H1 (cell line): ENCODE results near the gene SPOCK1. TPM values are rescaled to one million over a fixed set of nuclear protein-coding genes. Genes with fewer than 3 reads are reported as not detected.

ENCODE experiments used
- CTCF ChIA-PET: fragments of 300-600 bp; sonication (Branson Sonifier 250); formaldehyde crosslinking; loops from one replicate; lab custom pipeline; 2021; ENCODE audit not compliant: partially characterized antibody; lab: Charles Lee
- POLR2A ChIA-PET: fragments of 300-600 bp; sonication (Branson Sonifier 250); formaldehyde crosslinking; loops from one replicate; lab custom pipeline; 2021; ENCODE audit warnings: inconsistent platforms; ENCODE audit not compliant: partially characterized antibody; lab: Charles Lee
- DNase-seq, 2 experiments: peaks; one replicate each; pipeline versions ENCODE4 v3.0.0 to v3.0.0-alpha.2; 2010 to 2022; ENCODE audit warnings: low spot score in 2 of 2, low read depth in 1 of 2, mixed read lengths in 1 of 2
- FAIRE-seq: peaks from 2 replicates; lab custom pipeline; 2011; peaks lifted over from hg19 to GRCh38; lab: Jason Lieb, UNC
- H2AFZ ChIP-seq: 2 replicates; pipeline ENCODE4 v1.8.1; 2012; ENCODE audit warnings: low read length, inconsistent platforms
- H2AK5ac ChIP-seq: 2 replicates; pipeline ENCODE4 v1.6.1; 2013; ENCODE audit warnings: low read depth, low read length
- H2BK120ac ChIP-seq: replicated peaks from 2 replicates; pipeline ENCODE3; 2013; ENCODE audit warnings: low read depth, low read length, inconsistent platforms
- H2BK12ac ChIP-seq: 2 replicates; pipeline ENCODE4 v1.6.1; 2013; ENCODE audit warnings: low read depth, low read length
- H2BK15ac ChIP-seq: 2 replicates; pipeline ENCODE4 v1.6.1; 2013; ENCODE audit warnings: low read length
- H2BK20ac ChIP-seq: 2 replicates; pipeline ENCODE4 v1.6.1; 2013; ENCODE audit warnings: low read length
- H2BK5ac ChIP-seq: 2 replicates; pipeline ENCODE4 v1.6.1; 2013; ENCODE audit warnings: low read depth, low read length
- H3K14ac ChIP-seq: 2 replicates; pipeline ENCODE4 v1.6.1; 2013; ENCODE audit warnings: inconsistent platforms; ENCODE audit not compliant: insufficient read length
- H3K18ac ChIP-seq: 2 replicates; pipeline ENCODE4 v1.6.1; 2013; ENCODE audit warnings: low read length; ENCODE audit errors: extremely low read depth
- H3K23ac ChIP-seq: 2 replicates; pipeline ENCODE4 v1.6.1; 2013; ENCODE audit warnings: inconsistent platforms; ENCODE audit not compliant: insufficient read length
- H3K23me2 ChIP-seq: 2 replicates; pipeline ENCODE4 v1.6.1; 2013; ENCODE audit warnings: low read depth, low read length
- H3K27ac ChIP-seq: 2 replicates; pipeline ENCODE4 v1.6.1; 2011; ENCODE audit warnings: low read depth, low read length, inconsistent platforms
- H3K27me3 ChIP-seq, 4 experiments: replicated peaks in 1 of 4; 1 replicate in 1 of 4; 2 replicates in 3 of 4; pipeline versions ENCODE4 v1.6.1 to v1.8.1; 2011 to 2013; ENCODE audit warnings: low read length in 3 of 4, mild to moderate bottlenecking in 3 of 4, inconsistent platforms in 2 of 4, mixed read lengths in 2 of 4, moderate library complexity in 1 of 4; ENCODE audit not compliant: control insufficient read depth in 3 of 4, insufficient read depth in 3 of 4; ENCODE audit errors: extremely low read depth in 1 of 4
- H3K36me3 ChIP-seq, 4 experiments: 2 replicates each; pipeline versions ENCODE4 v1.6.1 to v1.8.1; 2011 to 2013; ENCODE audit warnings: mild to moderate bottlenecking in 4 of 4, low read length in 3 of 4, moderate library complexity in 2 of 4, control low read depth in 1 of 4, inconsistent platforms in 1 of 4; ENCODE audit not compliant: insufficient read depth in 4 of 4, control insufficient read depth in 2 of 4
- H3K4ac ChIP-seq: replicated peaks from 2 replicates; pipeline ENCODE3; 2013; ENCODE audit warnings: low read length, low read depth, mixed read lengths, inconsistent platforms; ENCODE audit not compliant: insufficient read length
- H3K4me1 ChIP-seq, 4 experiments: replicated peaks in 1 of 4; 1 replicate in 1 of 4; 2 replicates in 3 of 4; pipeline versions ENCODE4 v1.6.1 to v1.8.1; 2011 to 2013; ENCODE audit warnings: low read length in 3 of 4, inconsistent platforms in 2 of 4, mixed read lengths in 1 of 4; ENCODE audit not compliant: insufficient read depth in 4 of 4, control insufficient read depth in 3 of 4
- H3K4me2 ChIP-seq, 2 experiments: 2 replicates each; pipeline versions ENCODE4 v1.6.1 to v1.8.1; 2011 to 2013; ENCODE audit warnings: low read depth in 2 of 2, low read length in 2 of 2, control low read depth in 1 of 2, inconsistent platforms in 1 of 2, mild to moderate bottlenecking in 1 of 2; ENCODE audit not compliant: insufficient read depth in 1 of 2
- H3K4me3 ChIP-seq, 4 experiments: fragments of 200-600, 300-600 bp in 1 of 4; sonication (generic), shearing (Covaris generic), sonication (Bioruptor Twin) in 1 of 4; 2 replicates each; pipeline versions ENCODE4 v1.5.1 to v1.8.1; 2011 to 2016; ENCODE audit warnings: low read length in 4 of 4, low read depth in 3 of 4, control low read depth in 2 of 4, inconsistent platforms in 2 of 4, mild to moderate bottlenecking in 2 of 4, mixed read lengths in 1 of 4, moderate library complexity in 1 of 4; ENCODE audit not compliant: insufficient read depth in 2 of 4; ENCODE audit errors: extremely low read depth in 1 of 4
- H3K56ac ChIP-seq: replicated peaks from 2 replicates; pipeline ENCODE3; 2013; ENCODE audit warnings: low read depth, mild to moderate bottlenecking, mixed read lengths, low read length, inconsistent platforms; ENCODE audit not compliant: insufficient read length
- H3K79me1 ChIP-seq: 2 replicates; pipeline ENCODE4 v1.6.1; 2013; ENCODE audit warnings: low read depth, low read length, control low read depth
- H3K79me2 ChIP-seq, 2 experiments: 2 replicates each; pipeline versions ENCODE4 v1.6.1 to v1.8.1; 2012 to 2013; ENCODE audit warnings: low read length in 2 of 2, mild to moderate bottlenecking in 2 of 2, inconsistent platforms in 1 of 2; ENCODE audit not compliant: insufficient read depth in 2 of 2, control insufficient read depth in 1 of 2
- H3K9ac ChIP-seq, 4 experiments: replicated peaks in 1 of 4; 1 replicate in 1 of 4; 2 replicates in 3 of 4; pipeline versions ENCODE4 v1.6.1 to v1.8.1; 2011 to 2013; ENCODE audit warnings: low read depth in 3 of 4, low read length in 3 of 4, control low read depth in 2 of 4, mild to moderate bottlenecking in 2 of 4, moderate library complexity in 2 of 4, inconsistent platforms in 1 of 4; ENCODE audit errors: extremely low read depth in 1 of 4
- H3K9me3 ChIP-seq, 2 experiments: 2 replicates each; pipeline versions ENCODE4 v1.6.1 to v1.8.1; 2012 to 2013; ENCODE audit warnings: mild to moderate bottlenecking in 2 of 2, moderate library complexity in 2 of 2, control low read depth in 1 of 2, inconsistent platforms in 1 of 2, low read depth in 1 of 2, low read length in 1 of 2, mixed read lengths in 1 of 2; ENCODE audit not compliant: insufficient read depth in 2 of 2
- H4K20me1 ChIP-seq, 2 experiments: replicated peaks in 1 of 2; 2 replicates each; pipeline versions ENCODE3 to v1.8.1; 2011 to 2013; ENCODE audit warnings: inconsistent platforms in 2 of 2, low read length in 2 of 2, mild to moderate bottlenecking in 1 of 2; ENCODE audit not compliant: insufficient read depth in 2 of 2, control insufficient read depth in 1 of 2
- H4K5ac ChIP-seq: 2 replicates; pipeline ENCODE4 v1.6.1; 2013; ENCODE audit warnings: low read length, low read depth, mixed read lengths, inconsistent platforms; ENCODE audit not compliant: insufficient read length
- H4K8ac ChIP-seq: 2 replicates; pipeline ENCODE4 v1.8.0; 2013; ENCODE audit warnings: mild to moderate bottlenecking, moderate library complexity, low read length, inconsistent platforms; ENCODE audit not compliant: insufficient read depth; ENCODE audit errors: extremely low read depth
- H4K91ac ChIP-seq: replicated peaks from 2 replicates; pipeline ENCODE3; 2013; ENCODE audit warnings: low read length, mixed read lengths, inconsistent platforms; ENCODE audit not compliant: insufficient read length
- ATF3 ChIP-seq: IDR thresholded peaks from 2 replicates; pipeline ENCODE4 v1.6.1; 2011; ENCODE audit warnings: low read depth, mild to moderate bottlenecking, low read length; ENCODE audit not compliant: insufficient read depth
- BCL11A ChIP-seq, 2 experiments: IDR thresholded peaks; one replicate each; pipeline ENCODE4 v1.6.1; 2011; ENCODE audit warnings: low read depth in 2 of 2, low read length in 2 of 2, mild to moderate bottlenecking in 2 of 2
- CHD2 ChIP-seq: IDR thresholded peaks from 2 replicates; pipeline ENCODE4 v1.6.1; 2012; ENCODE audit warnings: low read length, improper control_type of control experiment
- CTCF ChIP-seq, 3 experiments: IDR thresholded peaks; 1 replicate in 2 of 3; 2 replicates in 1 of 3; pipeline versions ENCODE4 v1.5.1 to v1.6.1; 2011; ENCODE audit warnings: low read length in 3 of 3, mild to moderate bottlenecking in 3 of 3, inconsistent platforms in 2 of 3, low read depth in 1 of 3, moderate library complexity in 1 of 3; ENCODE audit not compliant: insufficient read depth in 1 of 3; ENCODE audit errors: control extremely low read depth in 1 of 3
- GABPA ChIP-seq: IDR thresholded peaks from 2 replicates; pipeline ENCODE4 v1.6.1; 2011; ENCODE audit warnings: mild to moderate bottlenecking, low read length, moderate library complexity, borderline replicate concordance; ENCODE audit not compliant: insufficient read depth
- JUND ChIP-seq: IDR thresholded peaks from 2 replicates; pipeline ENCODE4 v1.6.1; 2011; ENCODE audit warnings: mild to moderate bottlenecking, improper control_type of control experiment, low read length
- RBBP5 ChIP-seq: IDR thresholded peaks from 2 replicates; pipeline ENCODE4 v1.7.1; 2012; ENCODE audit warnings: low read depth, mild to moderate bottlenecking, inconsistent platforms, low read length, moderate library complexity, borderline replicate concordance
- TCF12 ChIP-seq: IDR thresholded peaks from 2 replicates; pipeline ENCODE4 v1.6.1; 2011; ENCODE audit warnings: low read depth, mild to moderate bottlenecking, low read length
- WGBS, 2 experiments: shearing (Covaris generic) in 1 of 2; methylation state at CpG; one replicate each; pipeline versions ENCODE4 v1.1.6 to v1.1.7; 2013 to 2015; ENCODE audit warnings: low lambda C conversion rate in 2 of 2, mixed read lengths in 2 of 2, inconsistent platforms in 1 of 2, low coverage in 1 of 2, missing lambda C conversion rate in 1 of 2; ENCODE audit not compliant: insufficient replicate concordance in 2 of 2, insufficient coverage in 1 of 2, insufficient read length in 1 of 2; ENCODE audit errors: extremely low coverage in 1 of 2, missing lambda C conversion rate in 1 of 2; 5-methylcytosine and 5-hydroxymethylcytosine counted together
- polyA plus RNA-seq, 7 experiments: library from polyadenylated mRNA; depleted of rRNA in 3 of 7; stranded (reverse) in 5 of 7; unstranded in 2 of 7; fragments of >200 nt in 5 of 7; fragments of 200-250 nt in 2 of 7; gene quantifications; 1 replicate in 5 of 7; 2 replicates in 1 of 7; 4 replicates in 1 of 7; pipeline versions ENCODE4 v1.2.1 to v1.2.3, GENCODE V29; 2011 to 2013; ENCODE audit warnings: missing spikeins in 2 of 7, mixed read lengths in 2 of 7
- total RNA-seq: library from RNA; stranded (reverse); fragmentation: NEBNext Ultra II Directional; extraction: Animal tissue kit (Norgen Biotek cat#: 25700); gene quantifications from 2 replicates; pipeline ENCODE4 v1.2.1, GENCODE V29; 2021

SPOCK1 gene
- total and polyA plus RNA-seq, 2 of the 8 experiments (the other 6 are each of a cell fraction or from before 2014, with no cell fraction given) = 6.9 to 18.1 TPM

- H3K23me2 ChIP-seq = no peaks in the 10 kb centered on the region
- H3K27ac ChIP-seq = no peak overlapping the region
- no peak overlapping the region for H3K56ac ChIP-seq
- TF ChIP-seq RBBP5 (no peak), TCF12 (no peak), JUND (no peak), CHD2 (no peak), ATF3 (no peak), GABPA (no peak), BCL11A (IDR thresholded peaks at IDR 0.05; ENCODE audit: low read depth in 2 of 2, low read length in 2 of 2) (no peak), CTCF (IDR thresholded peaks at IDR 0.05; ENCODE audit: control extremely low read depth in 1 of 3, insufficient read depth in 1 of 3, low read depth in 1 of 3, low read length in 3 of 3) (no peak)
- no peak overlapping the region for H4K8ac ChIP-seq
- DNase-seq = no peak
- no peak overlapping the region for H3K4me3 ChIP-seq
- no peak overlapping the region for H4K5ac ChIP-seq
- H3K4me1 ChIP-seq = no peaks in the 10 kb centered on the region; a peak in 1 of 7 replicates
- no peaks in the 10 kb centered on the region for H3K79me2 ChIP-seq
- H3K36me3 ChIP-seq = no peaks in the 10 kb centered on the region
- no peaks in the 10 kb centered on the region for H3K79me1 ChIP-seq
- ChIA-PET CTCF (interaction anchor here (0.9 to 10.1 kb wide), 4 partner anchors 9 to 32 kb away, joined by 3 to 80 read pairs (median 4); no protein-coding TSS in a partner anchor), POLR2A (no interaction called here)
- no peak overlapping the region for H3K14ac ChIP-seq
- H2AFZ ChIP-seq = no peak overlapping the region
- H2AK5ac ChIP-seq = no peak overlapping the region
- 90% methylated on average over 5 of the region's 5 CpGs; no CpG with 5 or more reads in 1 of the 2 experiments for WGBS, 2 experiments
- no peak for FAIRE-seq
- no peak overlapping the region for H2BK15ac ChIP-seq
- no peaks in the 10 kb centered on the region; a peak in 1 of 7 replicates for H3K27me3 ChIP-seq
- H3K4ac ChIP-seq = no peak overlapping the region
- H3K23ac ChIP-seq = no peak overlapping the region
- H3K9me3 ChIP-seq = no peaks in the 10 kb centered on the region
- no peak overlapping the region for H3K9ac ChIP-seq
- H2BK120ac ChIP-seq = no peak overlapping the region
- no peak overlapping the region for H3K4me2 ChIP-seq
- no peak overlapping the region for H2BK5ac ChIP-seq
- no peak overlapping the region for H4K91ac ChIP-seq
- H4K20me1 ChIP-seq = no peaks in the 10 kb centered on the region
- H3K18ac ChIP-seq = no peak overlapping the region
- H2BK12ac ChIP-seq = no peak overlapping the region
- H2BK20ac ChIP-seq = no peak overlapping the region
Observed at GRCh38 chr5:137352095-137352494, 147.0 kb downstream of the SPOCK1 start.
